ENCODE results near the gene UBXN11. TPM values are rescaled to one million over a fixed set of nuclear protein-coding genes. Genes with fewer than 3 reads are reported as not detected.

UBXN11 gene
- total and polyA plus RNA-seq, 2 of the 13 experiments (the other 11 are each of a cell fraction or from before 2014, with no cell fraction given) = 9.3 to 10.4 TPM

GRCh38 chr1:26234644-26235370 is 71.6 kb downstream of the UBXN11 start (continued):
- TF ChIP-seq, protein P1, sequence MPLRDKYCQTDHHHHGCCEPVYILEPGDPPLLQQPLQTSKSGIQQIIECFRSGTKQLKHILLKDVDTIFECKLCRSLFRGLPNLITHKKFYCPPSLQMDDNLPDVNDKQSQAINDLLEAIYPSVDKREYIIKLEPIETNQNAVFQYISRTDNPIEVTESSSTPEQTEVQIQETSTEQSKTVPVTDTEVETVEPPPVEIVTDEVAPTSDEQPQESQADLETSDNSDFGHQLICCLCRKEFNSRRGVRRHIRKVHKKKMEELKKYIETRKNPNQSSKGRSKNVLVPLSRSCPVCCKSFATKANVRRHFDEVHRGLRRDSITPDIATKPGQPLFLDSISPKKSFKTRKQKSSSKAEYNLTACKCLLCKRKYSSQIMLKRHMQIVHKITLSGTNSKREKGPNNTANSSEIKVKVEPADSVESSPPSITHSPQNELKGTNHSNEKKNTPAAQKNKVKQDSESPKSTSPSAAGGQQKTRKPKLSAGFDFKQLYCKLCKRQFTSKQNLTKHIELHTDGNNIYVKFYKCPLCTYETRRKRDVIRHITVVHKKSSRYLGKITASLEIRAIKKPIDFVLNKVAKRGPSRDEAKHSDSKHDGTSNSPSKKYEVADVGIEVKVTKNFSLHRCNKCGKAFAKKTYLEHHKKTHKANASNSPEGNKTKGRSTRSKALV (CRISPR knock-in tag; IDR thresholded peaks at IDR 0.05) = no peak; the same call in 1 of the 2 replicates
- TF ChIP-seq ZNF496 (CRISPR knock-in tag; IDR thresholded peaks at IDR 0.05; ENCODE audit: insufficient replicate concordance) = no peak
- no peak for TF ChIP-seq SCMH1 (CRISPR knock-in tag; IDR thresholded peaks at IDR 0.05; ENCODE audit: borderline replicate concordance)
- TF ChIP-seq TFDP1 (CRISPR knock-in tag; IDR thresholded peaks at IDR 0.05; ENCODE audit: borderline replicate concordance) = no peak; the same call in 1 of the 2 replicates
- TF ChIP-seq, protein P2, sequence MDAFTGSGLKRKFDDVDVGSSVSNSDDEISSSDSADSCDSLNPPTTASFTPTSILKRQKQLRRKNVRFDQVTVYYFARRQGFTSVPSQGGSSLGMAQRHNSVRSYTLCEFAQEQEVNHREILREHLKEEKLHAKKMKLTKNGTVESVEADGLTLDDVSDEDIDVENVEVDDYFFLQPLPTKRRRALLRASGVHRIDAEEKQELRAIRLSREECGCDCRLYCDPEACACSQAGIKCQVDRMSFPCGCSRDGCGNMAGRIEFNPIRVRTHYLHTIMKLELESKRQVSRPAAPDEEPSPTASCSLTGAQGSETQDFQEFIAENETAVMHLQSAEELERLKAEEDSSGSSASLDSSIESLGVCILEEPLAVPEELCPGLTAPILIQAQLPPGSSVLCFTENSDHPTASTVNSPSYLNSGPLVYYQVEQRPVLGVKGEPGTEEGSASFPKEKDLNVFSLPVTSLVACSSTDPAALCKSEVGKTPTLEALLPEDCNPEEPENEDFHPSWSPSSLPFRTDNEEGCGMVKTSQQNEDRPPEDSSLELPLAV (CRISPR knock-in tag; conservative IDR thresholded peaks at IDR 0.05; ENCODE audit: low read depth) = no peak
- no peak for TF ChIP-seq ZNF333 (CRISPR knock-in tag; IDR thresholded peaks at IDR 0.05; ENCODE audit: borderline replicate concordance)
- TF ChIP-seq AFF4 (CRISPR knock-in tag; IDR thresholded peaks at IDR 0.05) = 0 out of 2 replicates have a peak, but pooled peaks have one; percentile 3
- TF ChIP-seq CENPBD1 (CRISPR knock-in tag; IDR thresholded peaks at IDR 0.05; ENCODE audit: borderline replicate concordance, low read depth) = no peak
- TF ChIP-seq GATA4 (IDR thresholded peaks at IDR 0.05; ENCODE audit: borderline replicate concordance, low read depth) = no peak
- TF ChIP-seq MTF2 (CRISPR knock-in tag; IDR thresholded peaks at IDR 0.05; ENCODE audit: borderline replicate concordance) = 0 out of 2 replicates have a peak, but pooled peaks have one; percentile 0
- TF ChIP-seq TFE3 (CRISPR knock-in tag; IDR thresholded peaks at IDR 0.05) = no peak
- TF ChIP-seq HBP1 (CRISPR knock-in tag; IDR thresholded peaks at IDR 0.05; ENCODE audit: low read depth) = no peak
- TF ChIP-seq ZNF7 (CRISPR knock-in tag; IDR thresholded peaks at IDR 0.05) = peak; percentile 77
- no peak for TF ChIP-seq ZNF589 (CRISPR knock-in tag; conservative IDR thresholded peaks at IDR 0.05)
- TF ChIP-seq THYN1 (CRISPR knock-in tag; IDR thresholded peaks at IDR 0.05; ENCODE audit: borderline replicate concordance, low read depth) = no peak
